MM.1S (cell line): ENCODE data around the gene PTCD2.

ENCODE experiments used
- DNase-seq: peaks from one replicate; pipeline ENCODE4 v3.0.0-alpha.2; 2015
- H2AFZ ChIP-seq: fragments of 300-600 bp; sonication (generic); 2 replicates; pipeline ENCODE4 v1.6.0; 2016; ENCODE audit warnings: antibody characterized with exemption, low read length
- H3F3A ChIP-seq: fragments of 300-600 bp; sonication (generic); 2 replicates; pipeline ENCODE4 v1.6.1; 2016; ENCODE audit warnings: mild to moderate bottlenecking, antibody characterized with exemption, low read length, moderate library complexity, mixed read lengths; ENCODE audit not compliant: insufficient read depth
- H3K27ac ChIP-seq: fragments of 300-600 bp; sonication (generic); 2 replicates; pipeline ENCODE4 v1.5.1; 2016; ENCODE audit warnings: mild to moderate bottlenecking, low read length
- H3K27me3 ChIP-seq: fragments of 300-600 bp; sonication (generic); replicated peaks from 2 replicates; pipeline ENCODE4 v1.6.0; 2016; ENCODE audit warnings: low read length; ENCODE audit not compliant: insufficient read depth
- H3K36me3 ChIP-seq: fragments of 300-600 bp; sonication (generic); replicated peaks from 2 replicates; pipeline ENCODE4 v1.6.1; 2016; ENCODE audit warnings: mild to moderate bottlenecking, low read length, mixed read lengths; ENCODE audit not compliant: insufficient read depth
- H3K4me1 ChIP-seq: fragments of 300-600 bp; sonication (generic); 2 replicates; pipeline ENCODE4 v1.6.1; 2016; ENCODE audit warnings: low read length, mixed read lengths
- H3K4me2 ChIP-seq: fragments of 300-600 bp; sonication (generic); 2 replicates; pipeline ENCODE4 v1.6.0; 2016; ENCODE audit warnings: low read depth, low read length
- H3K4me3 ChIP-seq: fragments of 300-600 bp; sonication (generic); 2 replicates; pipeline ENCODE4 v1.5.1; 2016; ENCODE audit warnings: low read length, mixed read lengths
- H3K79me2 ChIP-seq: fragments of 300-600 bp; sonication (generic); 2 replicates; pipeline ENCODE4 v1.6.1; 2016; ENCODE audit warnings: mixed run types, low read length, mixed read lengths
- H3K9ac ChIP-seq: fragments of 300-600 bp; sonication (generic); 2 replicates; pipeline ENCODE4 v1.6.1; 2016; ENCODE audit warnings: low read length, mixed read lengths
- H3K9me2 ChIP-seq: fragments of 300-600 bp; sonication (generic); replicated peaks from 2 replicates; pipeline ENCODE4 v1.6.1; 2016; ENCODE audit warnings: mild to moderate bottlenecking, low read length, mixed read lengths; ENCODE audit not compliant: insufficient read depth
- H3K9me3 ChIP-seq: fragments of 300-600 bp; sonication (generic); replicated peaks from 2 replicates; pipeline ENCODE4 v1.6.1; 2016; ENCODE audit warnings: mild to moderate bottlenecking, low read length, mixed read lengths; ENCODE audit not compliant: insufficient read depth
- H4K20me1 ChIP-seq: fragments of 300-600 bp; sonication (generic); 2 replicates; pipeline ENCODE4 v1.6.1; 2016; ENCODE audit warnings: mild to moderate bottlenecking, low read length, moderate library complexity, mixed read lengths; ENCODE audit not compliant: insufficient read depth
- CTCF ChIP-seq: fragments of 300-600 bp; sonication (generic); IDR thresholded peaks from 2 replicates; pipeline ENCODE4 v1.5.1; 2016; ENCODE audit warnings: antibody characterized with exemption, low read length, mixed read lengths
- EZH2 ChIP-seq: fragments of 300-600 bp; sonication (generic); optimal IDR thresholded peaks from 2 replicates; pipeline ENCODE3; 2017; ENCODE audit warnings: low read depth, mild to moderate bottlenecking, antibody characterized with exemption, low read length, mixed read lengths
- EZH2phosphoT487 ChIP-seq: fragments of 300-600 bp; sonication (generic); IDR thresholded peaks from 2 replicates; pipeline ENCODE4 v1.6.1; 2018; ENCODE audit warnings: antibody characterized with exemption, low read length

PTCD2 gene

GRCh38 chr5:72273547-72273946, 46.6 kb upstream of the PTCD2 start:
- H3K79me2 ChIP-seq: peaks cover 16% of the 10 kb centered on the region; the same call in 1 of the 2 replicates
- no peak for DNase-seq

GRCh38 chr5:72276219-72276752, 43.9 kb upstream of the PTCD2 start:
- DNase-seq: no peak
- H3K9ac ChIP-seq: no peak overlapping the region
- H4K20me1 ChIP-seq: no peaks in the 10 kb centered on the region
- no peaks in the 10 kb centered on the region for H3K36me3 ChIP-seq
- H3K4me2 ChIP-seq: no peak overlapping the region
- H3K9me3 ChIP-seq: no peaks in the 10 kb centered on the region
- H3K9me2 ChIP-seq: no peaks in the 10 kb centered on the region
- no peak overlapping the region for H2AFZ ChIP-seq
- H3K4me1 ChIP-seq: no peaks in the 10 kb centered on the region
- H3K27me3 ChIP-seq: no peaks in the 10 kb centered on the region
- no peaks in the 10 kb centered on the region for H3F3A ChIP-seq
- no peak overlapping the region for H3K27ac ChIP-seq
- H3K4me3 ChIP-seq: no peak overlapping the region
- peaks cover 11% of the 10 kb centered on the region; the same call in 1 of the 2 replicates for H3K79me2 ChIP-seq
- TF ChIP-seq CTCF (no peak), EZH2phosphoT487 (no peak), EZH2 (no peak)

More at GRCh38 chr5:72273547-72273946, 46.6 kb upstream of the PTCD2 start:
- no peaks in the 10 kb centered on the region for H3K9me2 ChIP-seq
- H3K27ac ChIP-seq: no peak overlapping the region
- no peaks in the 10 kb centered on the region for H3F3A ChIP-seq
- TF ChIP-seq EZH2 (no peak), CTCF (no peak)
- no peaks in the 10 kb centered on the region for H3K4me1 ChIP-seq
- H2AFZ ChIP-seq: no peak overlapping the region
- H3K36me3 ChIP-seq: no peaks in the 10 kb centered on the region
- no peak overlapping the region for H3K9ac ChIP-seq
- no peaks in the 10 kb centered on the region for H3K27me3 ChIP-seq
- 0 out of 2 replicates have a peak, but pooled peaks cover 2% of the 10 kb centered on the region for H4K20me1 ChIP-seq
- H3K9me3 ChIP-seq: no peaks in the 10 kb centered on the region
- H3K4me2 ChIP-seq: no peak overlapping the region
- H3K4me3 ChIP-seq: no peak overlapping the region

- H4K20me1 ChIP-seq: no peaks in the 10 kb centered on the region
- H3K27ac ChIP-seq: no peak overlapping the region
- no peak overlapping the region for H3K9ac ChIP-seq
- no peaks in the 10 kb centered on the region for H3K9me2 ChIP-seq
- H3K36me3 ChIP-seq: no peaks in the 10 kb centered on the region
- peaks cover 8% of the 10 kb centered on the region; the same call in 1 of the 2 replicates for H3K79me2 ChIP-seq
- no peaks in the 10 kb centered on the region; the same call in 1 of the 2 replicates for H3K4me1 ChIP-seq
- no peaks in the 10 kb centered on the region for H3K9me3 ChIP-seq
- no peaks in the 10 kb centered on the region for H3K27me3 ChIP-seq
- H3K4me3 ChIP-seq: no peak overlapping the region
- no peak overlapping the region for H2AFZ ChIP-seq
- H3K4me2 ChIP-seq: no peak overlapping the region
- DNase-seq: no peak
- no peaks in the 10 kb centered on the region for H3F3A ChIP-seq
- TF ChIP-seq CTCF (peak; percentile 25), EZH2phosphoT487 (no peak), EZH2 (no peak)
Measured at GRCh38 chr5:72280581-72281069, 39.5 kb upstream of the PTCD2 start.
